Nucleus accumbens (tissue), 56 donors: ENCODE results near the gene ALG9.

Experiments
- DNase-seq, 56 donors: peaks; one replicate each; lab custom pipeline; 2025; lab: John Stamatoyannopoulos, UW

ALG9 gene

GRCh38 chr11:111837366-111837891 lies 34.0 kb downstream of the ALG9 start:
- no peak for DNase-seq

DNA sequence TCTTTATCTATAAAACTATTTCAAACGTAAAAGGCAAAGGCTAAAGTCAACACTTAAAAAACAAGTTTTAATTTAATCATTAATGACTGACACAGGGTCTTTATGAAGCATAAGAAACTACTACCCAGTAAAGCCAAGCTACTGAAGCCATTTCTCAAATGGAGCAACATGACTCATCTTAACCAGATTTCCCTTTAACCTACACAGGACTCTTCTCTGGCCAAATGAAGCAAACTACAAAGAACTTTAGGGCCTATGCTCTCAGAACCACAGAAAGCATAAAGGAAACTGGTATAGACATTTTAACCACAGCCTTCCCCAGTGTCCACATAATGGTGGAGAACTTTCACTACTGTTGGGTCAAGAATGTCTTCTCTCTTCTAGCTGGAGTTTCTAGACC lies 34.7 kb downstream of the ALG9 start:
- no peak for DNase-seq

DNA sequence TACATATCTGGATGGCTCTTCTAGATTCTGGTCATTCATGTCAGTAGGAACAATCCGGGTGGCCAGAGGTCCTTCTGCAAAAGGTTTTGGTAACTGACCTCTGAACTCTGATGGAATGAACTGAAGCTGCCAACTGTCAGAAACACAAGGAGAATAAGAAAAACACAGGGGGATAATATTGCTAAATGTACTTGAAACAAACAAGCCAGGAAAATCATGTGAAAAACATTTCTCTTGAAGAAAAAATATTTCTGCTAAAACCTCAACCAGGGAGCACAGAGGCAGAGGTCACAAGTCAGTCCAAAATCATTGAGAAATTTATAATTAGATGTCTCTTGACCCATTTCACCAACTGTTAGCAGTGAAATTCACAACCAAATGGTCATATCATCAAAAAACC lies 35.2 kb downstream of the ALG9 start:
- DNase-seq, result no peak

DNA sequence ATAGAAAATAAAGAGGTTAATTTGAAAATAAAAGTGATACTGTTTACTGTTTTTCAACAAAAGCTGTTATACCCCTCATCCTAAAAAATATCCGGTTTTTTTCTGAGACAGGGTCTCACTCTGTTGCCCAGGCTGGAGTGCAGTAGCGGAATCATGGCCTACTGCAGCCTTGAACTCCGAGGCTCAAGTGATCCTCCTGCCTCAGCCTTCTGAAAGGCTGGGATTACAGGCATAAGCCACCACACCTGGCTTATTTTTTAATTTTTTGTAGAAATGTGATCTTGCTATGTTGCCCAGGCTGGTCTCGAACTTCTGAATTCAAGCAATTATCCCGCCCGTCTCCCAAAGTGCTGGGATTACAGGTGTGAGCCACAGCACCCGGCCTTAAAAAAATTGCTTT lies 35.7 kb downstream of the ALG9 start:
- DNase-seq, result no peak

DNA sequence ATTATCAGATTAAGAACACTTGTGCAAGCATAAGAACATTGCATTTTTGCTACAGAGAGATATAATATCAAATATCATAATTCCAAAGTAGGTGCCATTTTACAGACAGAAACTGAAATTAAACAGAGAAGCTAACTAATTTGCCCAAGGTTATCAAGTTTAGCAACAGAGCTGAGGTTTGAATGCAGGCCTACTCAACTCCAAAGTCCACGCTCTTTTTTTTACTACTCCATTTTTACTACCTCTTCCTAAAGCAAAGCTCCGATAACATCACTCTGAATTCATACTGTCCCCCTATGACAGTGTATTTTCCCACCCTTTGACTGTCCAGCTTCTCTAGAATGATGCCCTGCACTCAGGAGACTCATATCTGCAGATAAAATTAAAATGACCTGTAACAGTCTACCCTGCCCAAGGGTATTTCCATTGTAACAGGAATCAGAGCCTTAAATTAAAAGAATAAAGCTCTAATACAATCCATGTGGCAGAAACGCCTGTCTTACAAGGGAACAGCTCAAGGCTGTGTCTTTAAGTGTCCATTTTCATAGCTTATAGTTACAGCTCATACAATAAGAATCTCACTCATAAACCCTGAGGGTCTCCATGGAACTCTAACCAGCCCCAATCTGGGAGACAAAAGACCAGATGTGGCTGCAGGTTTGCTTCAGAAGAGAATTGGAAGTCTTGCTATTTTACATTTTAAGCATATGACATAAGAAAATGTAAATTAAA lies 36.8 kb downstream of the ALG9 start:
- DNase-seq, result no peak

GRCh38 chr11:111833524-111833923 lies 37.9 kb downstream of the ALG9 start:
- DNase-seq, result no peak

- DNase-seq, result no peak
Measured at GRCh38 chr11:111829185-111829968, 42.0 kb downstream of the ALG9 start.

DNA sequence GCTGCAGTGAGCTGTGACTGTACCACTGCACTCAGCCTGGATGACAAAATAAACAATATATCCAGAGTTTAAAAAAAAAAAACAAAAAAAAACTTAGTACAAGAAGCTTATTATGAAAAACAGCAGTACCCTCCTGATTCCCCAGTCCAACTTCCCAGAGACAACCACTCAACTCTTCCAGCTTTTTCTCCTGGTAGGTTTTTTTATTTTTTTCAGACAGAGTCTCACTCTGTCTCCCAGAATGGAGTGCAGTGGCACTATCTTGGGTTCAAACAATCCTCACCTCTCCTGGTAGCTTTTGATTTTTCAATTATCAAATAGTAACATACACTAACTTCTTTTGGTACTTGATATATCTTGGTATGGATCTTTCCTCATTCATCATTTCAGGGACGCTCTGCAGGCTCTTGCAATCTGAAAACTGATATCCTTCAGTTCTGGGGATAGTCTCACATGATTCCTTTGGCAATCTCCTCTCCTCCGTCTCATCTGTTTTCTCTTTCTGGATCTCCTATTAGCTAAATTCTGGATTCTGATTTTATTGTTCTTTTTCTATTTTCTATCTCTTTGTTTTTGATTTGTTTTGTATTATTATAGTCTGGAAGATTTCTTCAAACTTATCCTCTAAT lies 44.9 kb downstream of the ALG9 start:
- no peak for DNase-seq

DNA sequence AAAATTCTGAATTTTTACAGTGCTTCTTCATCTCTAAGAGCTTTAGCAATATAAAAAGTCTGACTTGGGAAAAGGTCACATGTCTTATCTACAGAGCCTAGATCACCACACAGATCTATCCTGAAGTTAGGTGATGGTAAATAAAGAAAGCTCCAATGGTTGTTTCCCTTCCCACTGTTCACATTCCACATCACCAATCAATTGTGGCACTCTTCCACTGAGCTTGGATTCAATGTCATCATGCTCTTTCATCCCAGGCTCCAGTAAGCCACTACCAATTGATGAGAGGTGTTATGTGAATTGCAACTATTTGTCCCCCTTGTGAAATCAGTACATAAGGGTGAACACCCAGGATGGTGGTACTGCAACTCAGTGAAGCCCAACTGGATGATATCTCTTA lies 47.8 kb downstream of the ALG9 start:
- DNase-seq, result no peak

GRCh38 chr11:111823131-111823530 lies 48.2 kb downstream of the ALG9 start:
- no peak for DNase-seq

DNA sequence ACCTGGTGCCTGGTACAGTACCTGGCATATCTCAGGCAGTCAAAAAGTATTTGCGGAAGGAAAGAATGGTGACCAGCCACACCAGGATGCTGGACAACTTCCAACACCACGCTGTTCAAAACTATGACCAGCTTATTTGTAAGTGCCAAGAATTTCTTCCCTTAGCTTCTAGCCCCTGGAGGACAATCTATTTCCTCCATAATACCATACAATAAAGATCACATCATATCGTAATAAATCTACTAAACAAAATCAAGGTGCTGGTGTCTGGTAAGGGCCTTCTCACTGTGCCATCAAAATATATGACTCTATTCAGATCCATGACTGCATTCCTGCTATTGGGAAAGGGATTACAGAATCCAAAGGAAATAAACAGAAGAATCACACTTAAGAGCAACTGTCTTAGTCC lies 51.5 kb downstream of the ALG9 start:
- DNase-seq, result no peak

DNA sequence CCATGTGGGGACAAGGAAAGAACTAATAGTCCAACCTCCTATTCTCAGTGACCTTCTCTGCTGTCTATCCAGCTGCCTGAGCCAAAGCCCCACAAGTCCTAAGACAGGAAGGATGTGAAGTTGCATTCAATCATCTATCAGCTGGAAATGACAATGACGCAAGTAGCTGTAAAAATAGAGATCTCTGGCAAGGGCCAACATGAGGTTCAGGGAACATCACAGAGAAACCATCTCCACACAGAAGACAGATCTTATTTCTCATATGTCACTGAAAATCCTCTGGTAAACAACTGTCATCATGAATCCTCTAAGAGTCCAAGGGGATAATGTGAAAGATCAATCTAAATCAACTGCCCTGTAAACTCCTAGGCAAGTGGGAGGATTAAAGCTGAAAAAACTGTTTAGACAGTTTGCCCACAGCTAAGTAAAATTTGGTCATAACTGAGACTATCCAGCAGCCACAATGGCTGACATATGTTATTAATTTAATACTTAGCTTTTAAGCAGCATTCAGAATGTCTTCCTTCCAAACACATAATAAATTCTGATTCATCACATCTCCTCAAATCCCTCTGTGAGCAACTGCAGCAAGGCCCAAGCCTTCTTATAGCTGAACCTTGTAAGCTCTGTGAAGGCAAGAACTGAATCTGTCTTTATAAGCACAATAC lies 52.1 kb downstream of the ALG9 start:
- no peak for DNase-seq

DNA sequence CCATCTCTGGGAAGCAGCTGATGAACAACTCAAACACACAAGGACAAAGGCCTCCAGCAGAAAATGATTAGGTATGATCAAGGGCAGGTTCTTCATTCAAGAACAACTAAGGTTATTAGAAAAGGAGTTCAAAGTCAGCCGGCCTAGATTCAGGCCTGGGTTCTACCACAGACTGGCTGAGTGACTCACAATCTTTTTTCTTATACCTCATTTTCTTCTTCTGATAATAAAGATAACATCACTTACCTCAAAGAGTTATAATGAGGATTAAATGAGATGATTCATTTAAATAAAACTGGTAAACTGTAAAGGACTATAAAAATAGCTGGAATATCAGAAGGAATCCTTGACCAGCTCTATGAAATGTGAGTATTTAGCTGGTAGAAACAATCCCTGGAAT lies 55.9 kb downstream of the ALG9 start:
- DNase-seq, result no peak

DNA sequence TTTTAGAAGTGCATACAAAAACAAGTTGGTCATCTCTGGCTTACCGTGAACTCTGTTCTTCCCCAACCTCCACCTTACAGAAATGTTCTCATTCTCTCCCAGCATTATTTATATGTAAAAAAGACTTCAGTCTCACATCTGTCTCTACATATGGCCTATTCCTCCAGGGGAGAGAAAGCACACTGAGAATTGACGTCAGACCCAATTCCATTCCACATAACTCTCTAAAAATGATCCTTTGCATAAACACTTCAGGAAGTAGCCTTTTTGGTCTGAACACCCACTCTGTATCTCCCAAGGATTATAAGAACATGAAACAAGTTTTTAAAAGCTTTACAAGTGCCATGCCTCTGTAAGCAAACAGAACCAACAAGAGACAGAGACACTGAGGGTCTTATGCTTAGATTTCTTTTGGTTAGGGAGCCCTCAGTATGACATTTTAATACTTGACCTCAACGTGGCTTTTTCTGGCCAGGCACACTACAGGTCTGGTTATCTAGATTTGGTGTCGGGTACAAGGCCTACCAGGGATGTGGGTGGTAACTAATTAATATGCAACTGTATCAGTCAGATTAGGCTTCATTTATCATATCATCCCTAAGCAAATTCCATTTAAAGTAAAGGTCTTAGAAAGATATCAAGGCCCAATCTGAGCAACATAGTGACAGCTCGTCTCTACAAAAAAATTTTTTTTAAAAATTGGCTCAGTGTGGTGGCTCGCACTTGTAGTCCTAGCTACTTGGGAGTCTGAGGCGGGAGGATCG lies 56.6 kb downstream of the ALG9 start:
- DNase-seq, result no peak

GRCh38 chr11:111814106-111814505 lies 57.3 kb downstream of the ALG9 start:
- no peak for DNase-seq

DNA sequence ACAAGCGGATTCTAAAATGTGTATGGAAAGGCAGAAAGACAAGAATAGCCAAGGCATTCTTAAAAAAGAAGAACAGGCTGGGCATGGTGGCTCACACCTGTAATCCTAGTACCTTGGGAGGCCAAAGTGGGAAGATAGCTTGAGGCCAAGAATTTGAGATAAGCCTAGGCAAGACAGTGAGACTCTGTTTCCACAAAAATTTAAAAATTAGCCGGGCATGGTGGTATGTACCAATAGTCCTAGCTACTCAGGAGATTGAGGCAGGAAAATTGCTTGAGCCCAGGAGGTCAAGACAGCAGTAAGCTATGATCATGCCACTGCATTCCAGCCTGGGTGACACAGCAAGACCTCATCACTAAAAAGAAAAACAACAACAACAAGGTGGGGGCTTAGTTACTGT lies 59.2 kb downstream of the ALG9 start:
- no peak for DNase-seq

DNA sequence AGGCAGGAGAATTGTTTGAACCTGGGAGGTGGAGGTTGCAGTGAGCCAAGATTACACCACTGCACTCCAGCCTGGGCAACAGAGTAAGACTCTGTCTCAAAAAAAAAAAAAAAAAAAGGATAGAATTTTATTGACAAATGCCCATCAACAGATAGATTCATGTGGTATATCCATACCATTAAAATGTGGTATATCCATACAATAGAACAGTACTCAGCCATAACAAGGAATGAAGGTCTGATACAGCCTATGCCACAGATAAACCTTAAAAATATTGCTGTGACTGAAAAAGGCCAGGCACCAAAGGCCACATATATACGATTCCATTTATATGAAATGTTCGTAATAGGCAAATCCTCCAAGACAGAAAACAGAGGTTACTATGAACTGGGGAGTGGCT lies 59.9 kb downstream of the ALG9 start:
- DNase-seq, result no peak

DNA sequence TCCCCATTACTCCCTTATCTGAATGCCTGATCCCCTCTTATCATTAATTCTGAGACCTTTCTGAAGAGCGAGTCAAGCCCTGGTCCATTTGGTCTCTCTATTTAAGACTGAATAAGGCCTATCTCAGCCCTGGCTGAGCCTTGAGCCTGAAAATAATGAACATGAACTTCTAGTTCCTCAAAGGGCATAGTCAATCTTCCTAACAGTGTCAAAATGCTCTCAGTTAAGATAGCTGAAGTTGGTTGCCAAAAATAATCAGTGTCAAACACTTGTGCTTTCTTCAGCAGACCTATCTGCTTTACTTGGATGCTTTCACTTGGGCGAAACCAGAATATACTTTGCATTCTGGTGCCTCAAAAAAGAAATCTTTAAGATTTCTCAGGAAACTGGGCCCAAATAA lies 62.5 kb downstream of the ALG9 start:
- no peak for DNase-seq

- no peak for DNase-seq
Measured at GRCh38 chr11:111808063-111808588, 63.3 kb downstream of the ALG9 start.

- DNase-seq, result no peak
Measured at GRCh38 chr11:111807076-111807475, 64.3 kb downstream of the ALG9 start.
